Stimulated activated CD8-positive, alpha-beta memory T cell treated with anti-CD3 and anti-CD28 coated beads, Interleukin-4, amount 100 ng/mL, for 24 hours (primary cell): ENCODE results near the gene HGFAC.
"Not testable (repeated sequence)": the region's sequence is repeated elsewhere in the genome, so short reads cannot be mapped to it uniquely, and the experiment has no call there.

ENCODE experiments used
- DNase-seq: peaks from one replicate; pipeline ENCODE4 v3.0.0-alpha.2; 2020; ENCODE audit warnings: low read depth

The HGFAC gene

GRCh38 chr4:3442959-3443749 lies 1.4 kb downstream of the HGFAC start:
- peak; percentile 49 for DNase-seq

DNA sequence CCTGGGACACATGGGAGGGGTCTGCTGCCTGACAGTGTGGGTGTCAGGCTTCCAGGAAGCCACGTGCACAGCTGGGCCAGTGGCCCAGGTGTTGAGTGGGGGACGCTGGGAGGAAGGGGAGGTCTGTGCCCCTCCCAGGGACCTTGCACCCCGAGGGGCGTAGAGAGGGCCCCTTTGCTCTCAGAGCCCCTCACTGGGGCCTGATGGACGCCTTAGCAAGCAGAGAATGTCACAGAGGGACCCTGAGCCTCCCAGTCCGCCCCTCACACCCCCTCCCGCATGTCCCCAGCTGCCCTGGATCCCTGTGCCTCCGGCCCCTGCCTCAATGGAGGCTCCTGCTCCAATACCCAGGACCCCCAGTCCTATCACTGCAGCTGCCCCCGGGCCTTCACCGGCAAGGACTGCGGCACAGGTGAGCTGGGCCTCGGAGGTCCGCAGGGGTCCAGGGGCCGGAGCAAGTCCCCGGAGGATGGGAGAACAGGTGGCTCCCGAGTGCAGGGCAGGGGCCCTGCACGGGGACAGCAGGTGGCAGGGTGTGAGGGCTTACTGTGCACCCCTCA lies 2.1 kb downstream of the HGFAC start:
- DNase-seq: no peak

DNA sequence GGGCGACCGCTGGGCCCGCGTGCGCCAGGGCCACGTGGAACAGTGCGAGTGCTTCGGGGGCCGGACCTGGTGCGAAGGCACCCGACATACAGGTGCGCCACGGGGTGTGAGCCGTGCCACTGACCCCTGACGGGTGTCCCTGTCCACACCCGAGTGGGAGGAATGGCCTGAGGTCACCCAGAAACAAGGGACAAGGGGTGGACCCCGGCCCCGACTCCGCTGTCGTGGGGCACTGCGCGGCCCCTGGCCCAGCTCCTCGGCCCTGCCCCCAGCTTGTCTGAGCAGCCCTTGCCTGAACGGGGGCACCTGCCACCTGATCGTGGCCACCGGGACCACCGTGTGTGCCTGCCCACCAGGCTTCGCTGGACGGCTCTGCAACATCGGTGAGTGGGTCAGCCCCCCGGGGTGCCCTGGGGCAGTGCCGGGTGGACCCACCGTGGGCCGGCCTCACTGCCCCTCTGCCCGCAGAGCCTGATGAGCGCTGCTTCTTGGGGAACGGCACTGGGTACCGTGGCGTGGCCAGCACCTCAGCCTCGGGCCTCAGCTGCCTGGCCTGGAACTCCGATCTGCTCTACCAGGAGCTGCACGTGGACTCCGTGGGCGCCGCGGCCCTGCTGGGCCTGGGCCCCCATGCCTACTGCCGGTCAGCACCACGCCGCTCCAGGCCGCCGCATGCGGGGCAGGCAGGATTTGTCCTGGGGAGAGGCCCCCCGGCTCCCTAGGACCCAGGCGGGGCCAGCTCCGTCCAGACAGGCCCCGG lies 2.8 kb downstream of the HGFAC start:
- no peak for DNase-seq

- no peak for DNase-seq
Observed at GRCh38 chr4:3445111-3445820, 3.5 kb downstream of the HGFAC start.

- DNase-seq: no peak
Observed at GRCh38 chr4:3445829-3446545, 4.2 kb downstream of the HGFAC start.

DNA sequence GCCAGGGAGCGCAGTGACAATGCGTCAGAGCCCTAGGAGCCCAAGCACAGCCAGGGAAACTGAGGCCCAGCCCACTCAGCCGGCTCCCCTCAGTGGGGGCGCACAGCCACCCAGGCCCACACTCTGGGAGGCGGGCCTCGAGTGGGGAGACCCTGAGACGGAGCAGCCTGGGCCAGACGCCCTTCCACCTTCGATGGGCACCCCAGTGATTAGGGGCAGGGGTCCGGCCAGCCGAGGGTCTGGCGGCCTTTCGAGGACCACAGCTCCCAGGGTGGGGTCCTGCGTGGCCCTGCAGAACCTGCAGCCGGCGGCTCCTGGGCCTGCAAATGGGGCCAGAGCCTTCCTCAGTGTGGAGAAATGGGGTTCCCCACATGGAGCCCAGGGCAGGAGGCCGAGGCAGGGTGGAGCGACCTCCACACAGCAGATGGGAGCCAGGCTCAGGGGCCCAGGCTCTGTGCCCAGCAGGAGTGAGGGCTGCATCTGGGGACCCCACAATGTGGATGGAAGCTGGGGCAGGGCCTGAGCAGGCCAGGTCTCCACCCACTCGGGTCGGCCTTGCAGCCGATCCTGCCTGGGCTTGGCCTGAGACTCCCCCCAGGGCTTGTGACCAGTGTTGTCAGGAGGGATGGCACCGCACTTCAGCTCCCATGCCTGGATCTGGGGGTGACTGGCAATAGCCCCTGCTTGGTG lies 5.0 kb downstream of the HGFAC start:
- DNase-seq: no peak

DNA sequence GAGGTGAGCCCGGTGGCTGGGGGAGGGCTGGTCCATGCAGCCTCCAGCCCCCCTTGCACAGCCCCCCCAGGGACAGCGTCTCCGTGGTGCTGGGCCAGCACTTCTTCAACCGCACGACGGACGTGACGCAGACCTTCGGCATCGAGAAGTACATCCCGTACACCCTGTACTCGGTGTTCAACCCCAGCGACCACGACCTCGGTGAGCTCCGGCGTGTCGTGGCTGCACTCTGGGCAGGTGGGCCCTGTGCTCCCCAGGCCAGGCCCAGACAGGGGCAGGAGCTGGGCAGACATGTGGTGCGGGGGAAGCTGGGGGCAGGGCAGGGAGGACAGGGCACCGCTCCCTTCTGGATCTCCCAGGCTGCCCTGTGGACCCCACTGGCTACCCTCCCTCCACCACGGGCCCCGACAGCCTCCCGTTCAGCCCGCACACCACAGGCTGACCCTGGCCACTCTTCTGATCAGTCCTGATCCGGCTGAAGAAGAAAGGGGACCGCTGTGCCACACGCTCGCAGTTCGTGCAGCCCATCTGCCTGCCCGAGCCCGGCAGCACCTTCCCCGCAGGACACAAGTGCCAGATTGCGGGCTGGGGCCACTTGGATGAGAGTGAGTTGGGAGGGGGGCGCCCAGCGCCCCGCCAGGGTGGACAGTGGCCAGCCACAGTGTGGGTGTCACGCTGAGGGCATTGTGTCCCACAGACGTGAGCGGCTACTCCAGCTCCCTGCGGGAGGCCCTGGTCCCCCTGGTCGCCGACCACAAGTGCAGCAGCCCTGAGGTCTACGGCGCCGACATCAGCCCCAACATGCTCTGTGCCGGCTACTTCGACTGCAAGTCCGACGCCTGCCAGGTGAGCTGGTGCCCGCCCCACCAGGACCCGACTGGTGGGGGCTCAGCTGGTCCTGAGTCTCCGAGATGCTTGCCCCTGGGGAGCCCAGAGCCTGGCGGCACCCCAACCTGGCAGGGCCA lies 5.9 kb downstream of the HGFAC start:
- no peak for DNase-seq

GRCh38 chr4:3449047-3449573 lies 7.3 kb downstream of the HGFAC start:
- DNase-seq: no peak

GRCh38 chr4:3449574-3450534 lies 8.1 kb downstream of the HGFAC start:
- no peak for DNase-seq

- no peak for DNase-seq
Observed at GRCh38 chr4:3450643-3451042, 8.9 kb downstream of the HGFAC start.

DNA sequence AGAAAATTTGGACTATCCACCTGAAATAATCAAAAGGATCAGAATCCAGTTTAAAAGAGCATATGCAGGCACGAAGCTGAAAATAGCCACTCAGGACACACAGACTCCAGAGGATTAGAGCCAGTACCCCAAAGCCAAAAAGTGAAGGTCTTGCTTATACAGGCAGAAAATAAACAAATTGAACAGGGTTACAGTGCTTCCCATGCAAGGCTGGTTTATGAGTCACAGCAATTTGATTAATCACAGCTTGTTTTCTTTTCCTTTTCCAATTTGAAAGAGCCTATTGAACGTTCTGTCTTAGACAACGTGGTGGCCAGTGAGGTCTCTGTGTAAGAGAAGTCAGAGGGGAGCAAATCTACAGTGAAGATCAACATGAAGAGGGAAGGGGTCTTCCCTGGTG lies 10.2 kb downstream of the HGFAC start:
- no peak for DNase-seq

- no peak for DNase-seq
Observed at GRCh38 chr4:3452376-3452775, 10.6 kb downstream of the HGFAC start.

- not testable (repeated sequence) for DNase-seq
Observed at GRCh38 chr4:3455596-3455995, 13.8 kb downstream of the HGFAC start.

- no peak for DNase-seq
Observed at GRCh38 chr4:3458371-3458770, 16.6 kb downstream of the HGFAC start.

- not testable (repeated sequence) for DNase-seq
Observed at GRCh38 chr4:3459156-3459555, 17.4 kb downstream of the HGFAC start.

DNA sequence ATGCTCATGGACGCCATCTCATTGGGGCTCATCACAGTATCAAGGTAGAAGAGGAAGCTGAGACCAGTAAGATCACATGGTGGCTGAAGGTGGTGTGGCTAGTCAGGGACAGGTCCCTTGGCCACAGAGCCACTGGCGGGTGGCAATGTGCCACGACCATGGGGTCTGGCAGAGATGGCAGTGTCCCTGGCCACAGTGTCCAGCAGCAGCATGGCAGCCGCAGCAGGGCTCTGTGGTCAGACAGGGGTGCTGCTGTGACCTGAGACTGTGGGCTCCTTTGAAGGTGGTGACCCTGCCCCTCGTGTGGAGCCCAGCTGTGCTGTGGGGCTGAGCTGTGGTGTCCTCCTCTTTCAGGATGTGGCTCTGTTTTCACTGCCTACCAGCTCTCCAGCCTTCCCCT lies 19.2 kb downstream of the HGFAC start:
- no peak for DNase-seq

DNA sequence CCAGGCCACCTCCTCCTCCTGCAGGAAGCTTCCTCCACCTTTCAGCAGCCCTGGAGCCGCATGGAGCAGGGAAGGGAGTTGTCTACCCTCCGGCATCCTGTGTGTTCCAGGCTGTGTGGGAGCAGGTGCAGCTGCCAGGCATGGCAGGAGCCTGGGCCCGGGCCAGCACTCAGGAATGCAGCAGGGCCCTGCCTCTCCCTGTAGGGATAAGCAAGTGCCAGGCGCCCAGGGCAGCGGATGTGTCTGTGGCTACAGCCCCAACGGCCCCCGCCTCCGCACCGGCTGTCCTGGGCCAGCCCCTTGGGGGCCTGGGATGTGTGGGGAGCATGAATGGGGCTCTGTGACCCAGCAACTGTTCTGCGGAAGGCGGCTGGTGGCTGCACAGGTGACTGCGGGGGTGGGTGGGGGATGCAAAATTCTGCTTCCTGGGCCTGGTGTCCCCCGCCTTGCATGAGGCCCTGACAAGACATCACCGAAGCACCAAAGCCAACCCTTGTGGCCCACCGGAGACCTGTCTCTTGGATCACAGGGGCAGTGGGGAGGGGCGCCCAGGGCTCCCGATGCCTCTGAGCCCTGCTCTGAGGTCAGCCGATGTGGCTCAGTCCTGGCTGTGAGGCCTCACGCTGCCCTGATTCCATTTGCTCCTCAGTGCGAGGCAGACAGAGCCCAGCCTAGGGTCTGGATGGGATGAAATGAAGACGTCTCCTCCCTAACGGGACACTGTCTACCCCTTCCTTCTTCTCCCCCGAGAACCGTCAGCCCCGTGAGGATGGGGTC lies 19.9 kb downstream of the HGFAC start:
- DNase-seq: no peak

DNA sequence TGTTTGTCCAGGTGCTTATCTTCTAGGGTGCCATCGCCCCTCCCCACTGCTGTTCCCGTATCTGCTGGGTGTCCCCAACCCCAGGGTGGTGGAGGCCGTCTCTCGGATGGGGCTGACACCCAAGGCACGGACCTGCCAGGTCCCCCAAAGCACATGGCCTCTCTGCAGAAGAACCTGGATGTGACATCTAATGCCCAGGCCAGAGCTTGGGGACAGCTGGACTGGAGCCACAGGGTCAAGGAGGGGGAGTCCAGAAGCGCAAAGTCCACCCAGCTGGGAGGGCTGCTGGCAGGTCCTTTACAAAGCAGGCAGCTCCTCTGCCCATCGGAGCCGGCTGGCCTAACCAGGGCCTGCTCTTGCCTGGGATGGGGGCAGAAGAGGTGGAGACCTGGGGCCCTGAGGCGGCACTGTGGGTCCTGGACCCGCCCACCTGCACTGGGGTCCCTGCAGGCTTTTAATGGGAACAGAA lies 20.6 kb downstream of the HGFAC start:
- DNase-seq: no peak
